ENCODE results near the gene HACE1.
"Not testable (repeated sequence)": the region's sequence is repeated elsewhere in the genome, so short reads cannot be mapped to it uniquely, and the experiment has no call there.

Gene HACE1

GRCh38 chr6:104829183-104829958 is 30.3 kb downstream of the HACE1 start:
- no peak for DNase-seq (ENCODE audit: low read depth)

GRCh38 chr6:104828478-104828877 is 31.2 kb downstream of the HACE1 start:
- no peak for DNase-seq (ENCODE audit: low read depth)

GRCh38 chr6:104820820-104821219 is 38.9 kb downstream of the HACE1 start:
- DNase-seq (ENCODE audit: low read depth) = not testable (repeated sequence)

- no peak for DNase-seq (ENCODE audit: low read depth)
These were observed 43.6 kb downstream of the HACE1 start for GRCh38 chr6:104816125-104816524.

GRCh38 chr6:104814743-104815142 is 45.0 kb downstream of the HACE1 start:
- no peak for DNase-seq (ENCODE audit: low read depth)

GRCh38 chr6:104813552-104813951 is 46.2 kb downstream of the HACE1 start:
- no peak for DNase-seq (ENCODE audit: low read depth)

GRCh38 chr6:104809116-104809515 is 50.6 kb downstream of the HACE1 start:
- no peak for DNase-seq (ENCODE audit: low read depth)

GRCh38 chr6:104805335-104805734 is 54.4 kb downstream of the HACE1 start:
- not testable (repeated sequence) for DNase-seq (ENCODE audit: low read depth)

GRCh38 chr6:104799134-104799657 is 60.5 kb downstream of the HACE1 start:
- DNase-seq (ENCODE audit: low read depth) = no peak

GRCh38 chr6:104796031-104796785 is 63.5 kb downstream of the HACE1 start:
- DNase-seq (ENCODE audit: low read depth) = no peak

- DNase-seq (ENCODE audit: low read depth) = no peak
These were observed 64.4 kb downstream of the HACE1 start for GRCh38 chr6:104795363-104795762.

- DNase-seq (ENCODE audit: low read depth) = no peak
These were observed 69.9 kb downstream of the HACE1 start for GRCh38 chr6:104789770-104790190.

- DNase-seq (ENCODE audit: low read depth) = no peak
These were observed 71.3 kb downstream of the HACE1 start for GRCh38 chr6:104788400-104788799.

GRCh38 chr6:104787305-104787704 is 72.4 kb downstream of the HACE1 start:
- DNase-seq (ENCODE audit: low read depth) = no peak

- DNase-seq (ENCODE audit: low read depth) = no peak
These were observed 74.8 kb downstream of the HACE1 start for GRCh38 chr6:104784884-104785283.

- DNase-seq (ENCODE audit: low read depth) = no peak
These were observed 88.4 kb downstream of the HACE1 start for GRCh38 chr6:104771258-104771832.

GRCh38 chr6:104768906-104769305 is 90.8 kb downstream of the HACE1 start:
- no peak for DNase-seq (ENCODE audit: low read depth)

- DNase-seq (ENCODE audit: low read depth) = no peak
These were observed 93.1 kb downstream of the HACE1 start for GRCh38 chr6:104766595-104766994.

- no peak for DNase-seq (ENCODE audit: low read depth)
These were observed 104.8 kb downstream of the HACE1 start for GRCh38 chr6:104754788-104755409.

GRCh38 chr6:104753251-104753650 is 106.5 kb downstream of the HACE1 start:
- no peak for DNase-seq (ENCODE audit: low read depth)

GRCh38 chr6:104750449-104750848 is 109.3 kb downstream of the HACE1 start:
- no peak for DNase-seq (ENCODE audit: low read depth)

- not testable (repeated sequence) for DNase-seq (ENCODE audit: low read depth)
These were observed 120.6 kb downstream of the HACE1 start for GRCh38 chr6:104739124-104739523.

All from stimulated activated CD8-positive, alpha-beta memory T cell treated with anti-CD3 and anti-CD28 coated beads, Interleukin-15, amount 100 ng/mL, for 1 hour (primary cell).